GM23248 (cell line): ENCODE measurements around the gene GSTT4. TPM values are rescaled to one million over a fixed set of nuclear protein-coding genes. Genes with fewer than 3 reads are reported as not detected.
"Not testable (repeated sequence)": the region's sequence is repeated elsewhere in the genome, so short reads cannot be mapped to it uniquely, and the experiment has no call there.

Source experiments
- DNase-seq: peaks from one replicate; pipeline ENCODE4 v3.0.0-alpha.2; 2015
- H2AFZ ChIP-seq: fragments of 200-600 bp; sonication (generic); 2 replicates; pipeline ENCODE4 v1.6.1; 2016; ENCODE audit warnings: antibody characterized with exemption
- H3F3A ChIP-seq: fragments of 200-600 bp; sonication (generic); 2 replicates; pipeline ENCODE4 v1.6.1; 2016; ENCODE audit warnings: mild to moderate bottlenecking, antibody characterized with exemption, mixed run types; ENCODE audit not compliant: insufficient read depth
- H3K27ac ChIP-seq: fragments of 200-600 bp; sonication (generic); 2 replicates; pipeline ENCODE4 v1.5.1; 2016; ENCODE audit warnings: mild to moderate bottlenecking
- H3K27me3 ChIP-seq: fragments of 200-600 bp; sonication (generic); replicated peaks from 2 replicates; pipeline ENCODE4 v1.6.1; 2016; ENCODE audit warnings: mild to moderate bottlenecking; ENCODE audit not compliant: insufficient read depth
- H3K36me3 ChIP-seq: fragments of 200-600 bp; sonication (generic); 2 replicates; pipeline ENCODE4 v1.6.1; 2016; ENCODE audit warnings: low read depth, mild to moderate bottlenecking
- H3K4me1 ChIP-seq: fragments of 200-600 bp; sonication (generic); 2 replicates; pipeline ENCODE4 v1.6.1; 2016; ENCODE audit warnings: mild to moderate bottlenecking; ENCODE audit not compliant: insufficient read depth
- H3K4me2 ChIP-seq: fragments of 200-600 bp; sonication (generic); one replicate; pipeline ENCODE4 v1.6.1; 2016; ENCODE audit warnings: mild to moderate bottlenecking; ENCODE audit not compliant: unreplicated experiment
- H3K4me3 ChIP-seq: fragments of 200-600 bp; sonication (generic); 2 replicates; pipeline ENCODE4 v1.5.1; 2016; ENCODE audit warnings: mild to moderate bottlenecking
- H3K79me2 ChIP-seq: fragments of 200-600 bp; sonication (generic); 2 replicates; pipeline ENCODE4 v1.6.1; 2016; ENCODE audit warnings: mild to moderate bottlenecking; ENCODE audit not compliant: insufficient read depth
- H3K9ac ChIP-seq: fragments of 200-600 bp; sonication (generic); 2 replicates; pipeline ENCODE4 v1.6.1; 2016; ENCODE audit warnings: mild to moderate bottlenecking
- H3K9me2 ChIP-seq: fragments of 200-600 bp; sonication (generic); 2 replicates; pipeline ENCODE4 v1.6.1; 2016; ENCODE audit warnings: mixed run types, mild to moderate bottlenecking, moderate library complexity; ENCODE audit not compliant: insufficient read depth
- H3K9me3 ChIP-seq: fragments of 200-600 bp; sonication (generic); one replicate; pipeline ENCODE4 v1.6.1; 2017; ENCODE audit warnings: low read depth
- H4K20me1 ChIP-seq: fragments of 200-600 bp; sonication (generic); 2 replicates; pipeline ENCODE4 v1.6.0; 2016; ENCODE audit not compliant: insufficient read depth
- WGBS, 2 experiments: methylation state at CpG; one replicate each; pipeline ENCODE4 v1.1.6; 2015 to 2017; ENCODE audit warnings: low lambda C conversion rate in 2 of 2, low coverage in 1 of 2; ENCODE audit errors: missing lambda C conversion rate in 2 of 2; 5-methylcytosine and 5-hydroxymethylcytosine counted together
- in situ Hi-C: fragments of 300-500 bp; cut with MboI; formaldehyde crosslinking; loops from 2 replicates; pipeline ENCODE4 v1.15.0; 2020
- polyA plus RNA-seq: library from polyadenylated mRNA; unstranded; fragments of >200 nt; fragmentation: Nextera tagmentation; extraction: Ambion mirVana; gene quantifications from 2 replicates; pipeline ENCODE4 v1.2.1, GENCODE V29; 2016
- total RNA-seq: library from RNA; depleted of rRNA; stranded (reverse); fragments of >200 nt; shearing (Covaris generic); gene quantifications from 2 replicates; pipeline ENCODE4 v1.2.3, GENCODE V29; 2014

The GSTT4 gene
- total and polyA plus RNA-seq, 2 experiments from 2014 or later, result not detected

- H3K36me3 ChIP-seq, H3K27me3 ChIP-seq, H3K4me1 ChIP-seq, H3F3A ChIP-seq, H3K4me2 ChIP-seq, H3K9me3 ChIP-seq, DNase-seq, H2AFZ ChIP-seq, H4K20me1 ChIP-seq, in situ Hi-C loops, H3K79me2 ChIP-seq, H3K27ac ChIP-seq, H3K9me2 ChIP-seq: not testable (repeated sequence)
- H3K9ac ChIP-seq, result peak within 1 kb of the TSS; percentile 46; the same call in 1 of the 2 replicates
- H3K4me3 ChIP-seq, result peak within 1 kb of the TSS; percentile 48; the same call in 1 of the 2 replicates
- no CpG with 5 or more reads among the region's 43 CpGs for WGBS, 2 experiments
Measured at GRCh38 chr22:23961084-23961771, 44.0 kb downstream of the GSTT4 start, which contains the start of gene GSTT2B. GSTT2B (minus strand) TSS chr22:23961195; CDS start chr22:23961131, 64 bp downstream.

GRCh38 chr22:23956301-23956900 is 48.9 kb downstream of the GSTT4 start:
- DNase-seq, result peak; percentile 79

GRCh38 chr22:23955886-23956285 is 49.4 kb downstream of the GSTT4 start:
- H3K36me3 ChIP-seq, H3K9me3 ChIP-seq, H3K9ac ChIP-seq, DNase-seq, H3K27ac ChIP-seq, H3K4me1 ChIP-seq, H3K79me2 ChIP-seq, H3F3A ChIP-seq, H2AFZ ChIP-seq, H3K27me3 ChIP-seq, H3K9me2 ChIP-seq, H3K4me3 ChIP-seq, in situ Hi-C loops, H4K20me1 ChIP-seq, H3K4me2 ChIP-seq: not testable (repeated sequence)
- WGBS, 2 experiments, result 55 to 56% methylated on average over 7 of the region's 8 CpGs

More at GRCh38 chr22:23956301-23956900, 48.9 kb downstream of the GSTT4 start:
- H3K27me3 ChIP-seq, H3K9ac ChIP-seq, H2AFZ ChIP-seq, H3K36me3 ChIP-seq, H3K4me1 ChIP-seq, H3K4me3 ChIP-seq, H3K79me2 ChIP-seq, in situ Hi-C loops, H3F3A ChIP-seq, H3K27ac ChIP-seq, H3K4me2 ChIP-seq, H4K20me1 ChIP-seq, H3K9me2 ChIP-seq, H3K9me3 ChIP-seq: not testable (repeated sequence)
- WGBS, 2 experiments, result 19 to 20% methylated on average over 12 of the region's 12 CpGs

- H2AFZ ChIP-seq, H3K9me2 ChIP-seq, H3K9ac ChIP-seq, DNase-seq, H3K4me3 ChIP-seq, H3K79me2 ChIP-seq, H3K27ac ChIP-seq, in situ Hi-C loops, H3K9me3 ChIP-seq, H3K27me3 ChIP-seq, H4K20me1 ChIP-seq, H3K4me1 ChIP-seq, H3K36me3 ChIP-seq, H3F3A ChIP-seq, H3K4me2 ChIP-seq: not testable (repeated sequence)
- 82 to 85% methylated on average over 6 of the region's 6 CpGs for WGBS, 2 experiments
Measured at GRCh38 chr22:23954991-23955305, 50.3 kb downstream of the GSTT4 start.

GRCh38 chr22:23954193-23954990 is 50.9 kb downstream of the GSTT4 start:
- H3K4me3 ChIP-seq, H2AFZ ChIP-seq, H3K4me1 ChIP-seq, H3K36me3 ChIP-seq, H3K79me2 ChIP-seq, H3K27me3 ChIP-seq, H3K9me3 ChIP-seq, H3K9me2 ChIP-seq, H4K20me1 ChIP-seq, H3K27ac ChIP-seq, H3F3A ChIP-seq, in situ Hi-C loops, H3K9ac ChIP-seq, DNase-seq, H3K4me2 ChIP-seq: not testable (repeated sequence)
- WGBS, 2 experiments, result 70 to 72% methylated on average over 8 of the region's 8 CpGs

GRCh38 chr22:23953485-23953884 is 51.8 kb downstream of the GSTT4 start:
- in situ Hi-C loops, H3K9me3 ChIP-seq, DNase-seq, H3K36me3 ChIP-seq, H3K4me2 ChIP-seq, H2AFZ ChIP-seq, H3F3A ChIP-seq, H3K4me1 ChIP-seq, H3K27me3 ChIP-seq, H3K79me2 ChIP-seq, H3K4me3 ChIP-seq, H4K20me1 ChIP-seq, H3K27ac ChIP-seq, H3K9ac ChIP-seq, H3K9me2 ChIP-seq: not testable (repeated sequence)
- WGBS, 2 experiments, result 45 to 54% methylated on average over 4 of the region's 4 CpGs

GRCh38 chr22:23952794-23953405 is 52.4 kb downstream of the GSTT4 start:
- H3K9ac ChIP-seq, DNase-seq: not testable (repeated sequence)
- 64 to 67% methylated on average over 11 of the region's 11 CpGs for WGBS, 2 experiments

More at GRCh38 chr22:23952794-23953405, 52.4 kb downstream of the GSTT4 start:
- H4K20me1 ChIP-seq, H3K36me3 ChIP-seq, H3K27ac ChIP-seq, in situ Hi-C loops, H3K9me3 ChIP-seq, H3K27me3 ChIP-seq, H2AFZ ChIP-seq, H3K4me2 ChIP-seq, H3K4me3 ChIP-seq, H3F3A ChIP-seq, H3K4me1 ChIP-seq, H3K9me2 ChIP-seq, H3K79me2 ChIP-seq: not testable (repeated sequence)
